Liver (tissue), 9 donors: ENCODE data around the gene LYRM4. TPM values are rescaled to one million over a fixed set of nuclear protein-coding genes. Genes with fewer than 3 reads are reported as not detected.

Experiments used
- DNase-seq: peaks from one replicate; pipeline ENCODE4 v3.0.0-alpha.2; 2017; ENCODE audit warnings: low spot score
- H3K27ac ChIP-seq, 2 donors: one replicate each; pipeline ENCODE4 v1.7.0; 2013; ENCODE audit warnings: inconsistent platforms in 2 of 2, low read length in 2 of 2, control low read depth in 1 of 2, low read depth in 1 of 2, mild to moderate bottlenecking in 1 of 2
- H3K27me3 ChIP-seq, 4 donors: one replicate each; pipeline versions ENCODE4 v1.6.1 to v1.7.0; 2013; ENCODE audit warnings: low read length in 3 of 4, inconsistent platforms in 1 of 4, mild to moderate bottlenecking in 1 of 4, moderate library complexity in 1 of 4; ENCODE audit not compliant: control insufficient read depth in 4 of 4, insufficient read depth in 4 of 4
- H3K36me3 ChIP-seq, 4 donors: one replicate each; pipeline versions ENCODE4 v1.6.1 to v1.7.0; 2013; ENCODE audit warnings: low read length in 3 of 4, mild to moderate bottlenecking in 3 of 4, low read depth in 1 of 4, moderate library complexity in 1 of 4; ENCODE audit not compliant: control insufficient read depth in 4 of 4, insufficient read depth in 3 of 4
- H3K4me1 ChIP-seq, 4 donors: one replicate each; pipeline versions ENCODE4 v1.6.1 to v1.7.0; 2013; ENCODE audit warnings: low read length in 3 of 4, mild to moderate bottlenecking in 3 of 4, moderate library complexity in 1 of 4; ENCODE audit not compliant: control insufficient read depth in 4 of 4, insufficient read depth in 4 of 4
- H3K4me3 ChIP-seq, 3 donors: one replicate each; pipeline versions ENCODE4 v1.6.1 to v1.7.0; 2013; ENCODE audit warnings: low read length in 3 of 3, control low read depth in 1 of 3, low read depth in 1 of 3, mild to moderate bottlenecking in 1 of 3
- H3K9ac ChIP-seq, 2 donors: one replicate each; pipeline ENCODE4 v1.7.0; 2013; ENCODE audit warnings: low read length in 2 of 2, mild to moderate bottlenecking in 2 of 2, moderate library complexity in 2 of 2, control low read depth in 1 of 2, low read depth in 1 of 2
- H3K9me3 ChIP-seq, 4 donors: one replicate each; pipeline versions ENCODE4 v1.6.1 to v1.7.0; 2013; ENCODE audit warnings: low read length in 3 of 4; ENCODE audit not compliant: control insufficient read depth in 4 of 4
- CTCF ChIP-seq: fragments of 150-350 bp; IDR thresholded peaks from 2 replicates; pipeline ENCODE4 v1.5.1; 2017; ENCODE audit warnings: improper control_type of control experiment, low read depth, low read length; ENCODE audit not compliant: missing input control
- EGR1 ChIP-seq, 2 donors: IDR thresholded peaks; 2 replicates each; pipeline ENCODE4 v1.6.1; 2016 to 2018; ENCODE audit warnings: antibody characterized with exemption in 2 of 2, low read depth in 2 of 2
- FOXA1 ChIP-seq: IDR thresholded peaks from 2 replicates; pipeline ENCODE4 v1.6.1; 2016; ENCODE audit warnings: antibody characterized with exemption
- GABPA ChIP-seq, 2 donors: IDR thresholded peaks in 1 of 2; conservative IDR thresholded peaks in 1 of 2; 2 replicates each; pipeline ENCODE4 v1.6.1; 2016; ENCODE audit warnings: antibody characterized with exemption in 2 of 2, mild to moderate bottlenecking in 1 of 2, moderate library complexity in 1 of 2
- HNF4A ChIP-seq, 2 donors: conservative IDR thresholded peaks; 2 replicates each; pipeline ENCODE4 v1.6.1; 2016; ENCODE audit warnings: antibody characterized with exemption in 2 of 2, mild to moderate bottlenecking in 2 of 2
- HNF4G ChIP-seq: IDR thresholded peaks from 2 replicates; pipeline ENCODE4 v1.6.1; 2016; ENCODE audit warnings: antibody characterized with exemption
- MAX ChIP-seq: IDR thresholded peaks from 2 replicates; pipeline ENCODE4 v1.6.1; 2016; ENCODE audit warnings: antibody characterized with exemption
- NR2F2 ChIP-seq: IDR thresholded peaks from 2 replicates; pipeline ENCODE4 v1.6.1; 2016; ENCODE audit warnings: antibody characterized with exemption
- RAD21 ChIP-seq, 2 donors: IDR thresholded peaks; 2 replicates each; pipeline ENCODE4 v1.6.1; 2016; ENCODE audit warnings: antibody characterized with exemption in 2 of 2, mild to moderate bottlenecking in 2 of 2
- REST ChIP-seq: IDR thresholded peaks from 2 replicates; pipeline ENCODE4 v1.6.1; 2016; ENCODE audit warnings: antibody characterized with exemption, mild to moderate bottlenecking
- RXRA ChIP-seq, 2 donors: IDR thresholded peaks; 2 replicates each; pipeline ENCODE4 v1.6.1; 2017 to 2018; ENCODE audit warnings: antibody characterized with exemption in 2 of 2, mild to moderate bottlenecking in 1 of 2
- SP1 ChIP-seq: IDR thresholded peaks from 2 replicates; pipeline ENCODE4 v1.6.1; 2018; ENCODE audit warnings: antibody characterized with exemption, mild to moderate bottlenecking
- TAF1 ChIP-seq: conservative IDR thresholded peaks from 2 replicates; pipeline ENCODE4 v1.6.1; 2016; ENCODE audit warnings: antibody characterized with exemption, mild to moderate bottlenecking
- YY1 ChIP-seq: IDR thresholded peaks from 2 replicates; pipeline ENCODE4 v1.6.1; 2016; ENCODE audit warnings: antibody characterized with exemption, mild to moderate bottlenecking
- ZBTB33 ChIP-seq: IDR thresholded peaks from 2 replicates; pipeline ENCODE4 v1.6.1; 2016; ENCODE audit warnings: antibody characterized with exemption
- WGBS: extraction: QIAGEN DNeasy Blood & Tissue Kit; methylation state at CpG from one replicate; pipeline ENCODE4 v1.1.7; 2013; 5-methylcytosine and 5-hydroxymethylcytosine counted together
- polyA plus RNA-seq, 2 donors: library from polyadenylated mRNA; stranded (reverse) in 1 of 2; unstranded in 1 of 2; fragments of 200-250 nt in 1 of 2; fragments of >200 nt in 1 of 2; fragmentation: Nextera tagmentation in 1 of 2; extraction: Ambion mirVana in 1 of 2; gene quantifications; one replicate each; pipeline versions ENCODE4 v1.2.1 to v1.2.3, GENCODE V29; 2013 to 2015
- total RNA-seq, 2 donors: library from RNA; depleted of rRNA; stranded (reverse); fragments of >200 nt; gene quantifications; one replicate each; pipeline ENCODE4 v1.2.3, GENCODE V29; 2014
- donor health status: healthy.
- donor health status: healthy.
- donor health status: healthy.
- donor health status: healthy.
- donor health status: healthy.

Gene LYRM4
- total and polyA plus RNA-seq, 4 donors = 4.4 to 13.1 (median 6.5) TPM

GRCh38 chr6:5184878-5185277 is 75.9 kb downstream of the LYRM4 start:
- no peaks in the 10 kb centered on the region for H3K27me3 ChIP-seq
- H3K4me3 ChIP-seq = no peak overlapping the region
- no peak overlapping the region for H3K27ac ChIP-seq
- no peak for DNase-seq
- H3K36me3 ChIP-seq = no peaks in the 10 kb centered on the region
- no peaks in the 10 kb centered on the region for H3K9me3 ChIP-seq
- peaks cover 0 to 6% (median 5%) of the 10 kb centered on the region in 4 donors for H3K4me1 ChIP-seq
- TF ChIP-seq SP1 (no peak), CTCF (no peak), GABPA (IDR thresholded peaks at IDR 0.05 in 1 of 2, conservative IDR thresholded peaks at IDR 0.05 in 1 of 2) (no peak), TAF1 (no peak), RAD21 (IDR thresholded peaks at IDR 0.05) (no peak), REST (no peak), EGR1 (IDR thresholded peaks at IDR 0.05; ENCODE audit: low read depth in 2 of 2) (no peak), HNF4G (no peak), NR2F2 (no peak), HNF4A (conservative IDR thresholded peaks at IDR 0.05) (no peak)
- no peak overlapping the region for H3K9ac ChIP-seq
- WGBS = 95% methylated on average over 9 of the region's 9 CpGs

GRCh38 chr6:5184218-5184617 is 76.5 kb downstream of the LYRM4 start:
- TF ChIP-seq ZBTB33 (no peak), RXRA (IDR thresholded peaks at IDR 0.05) (no peak), GABPA (IDR thresholded peaks at IDR 0.05 in 1 of 2, conservative IDR thresholded peaks at IDR 0.05 in 1 of 2) (no peak), MAX (no peak), RAD21 (IDR thresholded peaks at IDR 0.05) (peak; percentile 43), TAF1 (no peak), FOXA1 (no peak), NR2F2 (no peak), CTCF (peak; percentile 2), EGR1 (IDR thresholded peaks at IDR 0.05; ENCODE audit: low read depth in 2 of 2) (no peak), HNF4G (no peak), REST (no peak), YY1 (no peak)
- Histone ChIP-seq H3K9me3 (no peaks in the 10 kb centered on the region), H3K9ac (no peak overlapping the region), H3K4me1 (peaks cover 0 to 6% (median 5%) of the 10 kb centered on the region in 4 donors), H3K36me3 (no peaks in the 10 kb centered on the region), H3K27ac (no peak overlapping the region), H3K27me3 (no peaks in the 10 kb centered on the region), H3K4me3 (no peak overlapping the region)
- no peak for DNase-seq
- 71% methylated on average over 2 of the region's 2 CpGs for WGBS
